HepG2 (cell line): ENCODE results near the gene KCNJ5. TPM values are rescaled to one million over a fixed set of nuclear protein-coding genes. Genes with fewer than 3 reads are reported as not detected.

ENCODE experiments used
- ATAC-seq: fragments of 200-7000 bp; cut with Tn5 transposase; 3 replicates; pipeline ENCODE4 v1.9.1; 2020; ENCODE audit warnings: mild to moderate bottlenecking, moderate library complexity
- BruUV-seq: library from RNA; stranded (reverse); fragments of 400-500 nt; replicated peaks from 2 replicates; lab custom pipeline; 2021; lab: Mats Ljungman, UMichigan
- CTCF ChIA-PET: fragments of 300-600 bp; formaldehyde crosslinking; extraction: SDS; loops from one replicate; lab custom pipeline; 2021; ENCODE audit warnings: low total read pairs, inconsistent platforms, low intra/inter-chr PET ratio; lab: Yijun Ruan, JAX
- POLR2A ChIA-PET: fragments of 350-600 bp; sonication (Branson Sonifier 250); formaldehyde crosslinking; loops from one replicate; lab custom pipeline; 2020; ENCODE audit warnings: antibody characterized with exemption, inconsistent platforms; lab: Yijun Ruan, JAX
- DNase-seq: peaks from one replicate; pipeline ENCODE4 v3.0.0-alpha.2; 2015; ENCODE audit warnings: low spot score
- FAIRE-seq: peaks from 3 replicates; lab custom pipeline; 2011; peaks lifted over from hg19 to GRCh38; lab: Jason Lieb, UNC
- H2AFZ ChIP-seq: one replicate; pipeline ENCODE4 v1.6.1; 2011; ENCODE audit warnings: low read length, inconsistent platforms
- H3K27ac ChIP-seq: fragments of 300-600 bp; 3 replicates; pipeline ENCODE4 v1.8.0; 2011; ENCODE audit warnings: mixed run types, mild to moderate bottlenecking, mixed read lengths, low read length, inconsistent platforms; ENCODE audit not compliant: insufficient read depth; ENCODE audit errors: extremely low read length
- H3K27me3 ChIP-seq, 2 experiments: fragments of 200-600 bp in 1 of 2; 2 replicates in 1 of 2; 3 replicates in 1 of 2; pipeline versions ENCODE4 v1.6.0 to v1.8.0; 2011; ENCODE audit warnings: low read length in 2 of 2, mild to moderate bottlenecking in 2 of 2, moderate library complexity in 2 of 2, inconsistent platforms in 1 of 2; ENCODE audit not compliant: insufficient read depth in 2 of 2, control insufficient read depth in 1 of 2
- H3K36me3 ChIP-seq, 2 experiments: fragments of 200-600 bp in 1 of 2; replicated peaks in 1 of 2; 2 replicates in 1 of 2; 3 replicates in 1 of 2; pipeline versions ENCODE4 v1.5.1 to v1.8.0; 2011; ENCODE audit warnings: low read length in 2 of 2, inconsistent platforms in 1 of 2; ENCODE audit not compliant: insufficient read depth in 2 of 2, control insufficient read depth in 1 of 2
- H3K4me1 ChIP-seq: 2 replicates; pipeline ENCODE4 v1.5.1; 2012; ENCODE audit warnings: low read length, inconsistent platforms; ENCODE audit not compliant: insufficient read depth
- H3K4me2 ChIP-seq: 2 replicates; pipeline ENCODE4 v1.6.0; 2011; ENCODE audit warnings: low read depth, low read length, inconsistent platforms
- H3K4me3 ChIP-seq, 3 experiments: fragments of 200-600 bp in 1 of 3; sonication (generic), shearing (Covaris generic) in 1 of 3; replicated peaks in 1 of 3; 2 replicates each; pipeline ENCODE4 v1.5.1; 2011 to 2016; ENCODE audit warnings: low read length in 3 of 3, inconsistent platforms in 2 of 3, low read depth in 2 of 3, mild to moderate bottlenecking in 2 of 3, control low read depth in 1 of 3, mixed read lengths in 1 of 3; ENCODE audit not compliant: insufficient read depth in 1 of 3
- H3K79me2 ChIP-seq: one replicate; pipeline ENCODE4 v1.6.1; 2011; ENCODE audit warnings: low read length, inconsistent platforms; ENCODE audit not compliant: insufficient read depth
- H3K9ac ChIP-seq: 2 replicates; pipeline ENCODE4 v1.6.0; 2011; ENCODE audit warnings: mild to moderate bottlenecking, low read depth, low read length, inconsistent platforms; ENCODE audit not compliant: insufficient read depth
- H3K9me3 ChIP-seq: 2 replicates; pipeline ENCODE4 v1.5.1; 2012; ENCODE audit warnings: mild to moderate bottlenecking, low read length
- H4K20me1 ChIP-seq: 2 replicates; pipeline ENCODE4 v1.6.0; 2011; ENCODE audit warnings: inconsistent platforms, mild to moderate bottlenecking, low read length, moderate library complexity; ENCODE audit not compliant: insufficient read depth
- GATAD1 ChIP-seq: IDR thresholded peaks from 2 replicates; pipeline ENCODE4 v1.6.1; 2016; ENCODE audit warnings: missing genetic modification reagents, missing compliant biosample characterization
- MIER3 ChIP-seq: IDR thresholded peaks from 2 replicates; pipeline ENCODE4 v1.6.1; 2016; ENCODE audit warnings: missing compliant biosample characterization, borderline replicate concordance
- MXD4 ChIP-seq: IDR thresholded peaks from 2 replicates; pipeline ENCODE4 v1.6.1; 2016; ENCODE audit warnings: mild to moderate bottlenecking, missing biosample characterization, missing genetic modification reagents
- ONECUT2 ChIP-seq: sonication (generic); formaldehyde crosslinking; IDR thresholded peaks from 2 replicates; pipeline ENCODE4 v1.4.0; 2020; ENCODE audit warnings: missing genetic modification reagents
- TBP ChIP-seq: sonication (generic); formaldehyde crosslinking; IDR thresholded peaks from 2 replicates; pipeline ENCODE4 v1.5.0; 2020; ENCODE audit warnings: missing genetic modification reagents
- ZNF138 ChIP-seq: sonication (generic); formaldehyde crosslinking; IDR thresholded peaks from 2 replicates; pipeline ENCODE4 v1.5.0; 2020; ENCODE audit warnings: mild to moderate bottlenecking, low read depth, missing genetic modification reagents
- WGBS: methylation state at CpG from one replicate; pipeline ENCODE4 v1.1.6; 2017; ENCODE audit warnings: low lambda C conversion rate; 5-methylcytosine and 5-hydroxymethylcytosine counted together
- in situ Hi-C: cut with HindIII; loops from 2 replicates; pipeline ENCODE4 v1.10.0; 2017; ENCODE audit warnings: low pct_unique_long_range_greater_than_20kb; ENCODE audit not compliant: extremely low pct_ligation_motif_present
- intact Hi-C: fragments of 100-400 bp; cut with micrococcal nuclease; formaldehyde crosslinking; loops from one replicate; pipeline ENCODE4 v1.10.0; 2022; ENCODE audit not compliant: unreplicated experiment
- polyA plus RNA-seq, 8 experiments: library from polyadenylated mRNA; depleted of rRNA in 3 of 8; stranded (reverse) in 7 of 8; unstranded in 1 of 8; fragments of >200 nt; fragmentation: Illumina TruSeq in 4 of 8; extraction: Trizol in 4 of 8; gene quantifications; 2 replicates each; pipeline versions ENCODE4 v1.2.1 to v1.2.3, GENCODE V29; 2011 to 2016; ENCODE audit warnings: low read depth in 4 of 8, missing spikeins in 1 of 8, mixed read lengths in 1 of 8; ENCODE audit not compliant: insufficient read depth in 1 of 8
- total RNA-seq, 5 experiments: library from RNA; depleted of rRNA; stranded (reverse); fragments of >200 nt; fragmentation: Illumina TruSeq; extraction: Trizol; gene quantifications; 2 replicates each; pipeline ENCODE4 v1.2.3, GENCODE V29; 2016; ENCODE audit warnings: low read depth in 1 of 5
- TF ChIP-seq, protein P1 (sequence below): sonication (generic); formaldehyde crosslinking; IDR thresholded peaks from 2 replicates; pipeline ENCODE4 v1.8.0; 2022; ENCODE audit warnings: mild to moderate bottlenecking, missing genetic modification reagents, moderate library complexity
- TF ChIP-seq, protein P2 (sequence below): sonication (generic); formaldehyde crosslinking; IDR thresholded peaks from 2 replicates; pipeline ENCODE4 v1.4.0; 2020; ENCODE audit warnings: mild to moderate bottlenecking, missing genetic modification reagents
- TF ChIP-seq, protein P3 (sequence below): sonication (generic); formaldehyde crosslinking; IDR thresholded peaks from 2 replicates; pipeline ENCODE4 v1.4.0; 2020; ENCODE audit warnings: missing genetic modification reagents

KCNJ5 gene
- total and polyA plus RNA-seq, 2 of the 13 experiments (the other 11 are each of a cell fraction or from before 2014, with no cell fraction given) = not detected

DNA sequence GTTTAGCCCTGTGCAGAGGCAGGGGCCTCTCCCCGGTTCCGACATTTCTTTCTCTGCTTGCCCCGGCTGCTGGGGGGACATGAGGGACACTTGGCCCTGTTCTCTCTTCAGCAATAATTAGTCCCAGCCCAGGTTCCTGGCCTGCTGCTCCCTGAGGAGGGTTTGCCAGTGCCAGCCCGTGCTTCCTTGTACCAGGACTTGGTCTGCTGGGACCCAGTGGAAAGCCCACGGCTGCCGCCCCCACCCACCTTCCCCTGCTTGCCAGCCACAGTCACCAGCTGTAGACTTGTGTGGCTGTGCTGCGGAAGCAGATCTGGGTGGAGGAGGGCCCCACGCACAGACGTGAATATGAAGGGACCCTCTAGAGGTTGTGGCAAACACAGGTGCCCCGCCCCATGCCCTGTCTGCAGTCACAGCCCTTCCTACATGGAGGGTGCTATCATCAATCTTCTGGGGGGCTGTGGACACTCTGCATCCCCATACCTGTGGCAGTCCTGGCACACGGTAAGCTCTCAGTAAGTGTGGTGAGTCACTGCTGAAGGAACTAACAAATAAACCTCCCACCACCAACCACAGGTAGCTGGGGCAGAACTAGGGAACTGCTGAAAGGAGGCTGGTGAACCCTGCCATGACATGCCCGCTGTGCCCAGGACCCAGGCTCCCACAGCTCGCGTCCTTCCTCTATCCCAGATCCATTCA is 50.6 kb downstream of the KCNJ5 start:
- TF ChIP-seq GATAD1 = no peak
- no peak for TF ChIP-seq TBP
- H3K79me2 ChIP-seq = no peaks in the 10 kb centered on the region
- CTCF ChIA-PET = no interaction called here
- H3K4me2 ChIP-seq = no peak overlapping the region
- in situ Hi-C loops = no loop called here
- no peak overlapping the region for H3K9ac ChIP-seq
- FAIRE-seq (no peak), DNase-seq (no peak), ATAC-seq (no peak)
- no peak overlapping the region for H3K27ac ChIP-seq
- POLR2A ChIA-PET = no interaction called here
- H3K36me3 ChIP-seq = no peaks in the 10 kb centered on the region
- WGBS = 46% methylated on average over 8 of the region's 14 CpGs
- H3K4me3 ChIP-seq = no peak overlapping the region
- no peaks in the 10 kb centered on the region for H3K9me3 ChIP-seq
- H3K4me1 ChIP-seq = no peaks in the 10 kb centered on the region
- peaks cover 14 to 70% of the 10 kb centered on the region in 2 experiments; a peak in 4 of 5 replicates for H3K27me3 ChIP-seq
- no TSS peak for BruUV-seq
- intact Hi-C loops = no loop called here
- no peaks in the 10 kb centered on the region for H4K20me1 ChIP-seq
- no peak overlapping the region for H2AFZ ChIP-seq

DNA sequence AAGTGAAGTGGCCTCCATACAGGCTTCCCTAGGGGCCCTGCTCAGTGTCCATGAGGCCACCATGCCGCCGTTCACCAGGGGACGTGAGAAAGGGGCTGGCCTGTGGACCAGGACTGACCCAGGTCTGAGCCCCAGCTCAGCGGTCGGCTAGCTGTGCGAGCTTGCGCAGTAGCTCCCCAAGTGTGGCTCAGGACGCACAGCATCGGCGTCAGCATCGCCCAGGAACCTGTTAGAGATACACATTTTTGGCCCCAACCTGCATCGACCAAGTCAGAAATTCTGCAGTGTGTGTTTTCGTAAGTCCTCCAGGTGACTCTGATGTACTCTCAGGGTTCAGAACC is 51.1 kb downstream of the KCNJ5 start:
- Histone ChIP-seq H3K27me3 (peaks cover 14 to 65% of the 10 kb centered on the region in 2 experiments; a peak in 4 of 5 replicates), H3K9me3 (no peaks in the 10 kb centered on the region), H3K36me3 (no peaks in the 10 kb centered on the region), H3K4me1 (no peaks in the 10 kb centered on the region), H2AFZ (no peak overlapping the region), H3K27ac (no peak overlapping the region), H4K20me1 (no peaks in the 10 kb centered on the region), H3K4me2 (no peak overlapping the region), H3K79me2 (no peaks in the 10 kb centered on the region), H3K9ac (no peak overlapping the region), H3K4me3 (no peak overlapping the region)
- ATAC-seq (no peak), FAIRE-seq (no peak), DNase-seq (no peak)
- no TSS peak for BruUV-seq
- 69% methylated on average over 6 of the region's 13 CpGs for WGBS
- in situ Hi-C loops (no loop called here), intact Hi-C loops (no loop called here)
- POLR2A ChIA-PET = no interaction called here
- CTCF ChIA-PET = no interaction called here
- TF ChIP-seq ZNF138 (CRISPR knock-in tag) (no peak), ONECUT2 (CRISPR knock-in tag) (no peak), MIER3 (CRISPR knock-in tag) (no peak), MXD4 (CRISPR knock-in tag) (no peak)
- TF ChIP-seq, protein P1, sequence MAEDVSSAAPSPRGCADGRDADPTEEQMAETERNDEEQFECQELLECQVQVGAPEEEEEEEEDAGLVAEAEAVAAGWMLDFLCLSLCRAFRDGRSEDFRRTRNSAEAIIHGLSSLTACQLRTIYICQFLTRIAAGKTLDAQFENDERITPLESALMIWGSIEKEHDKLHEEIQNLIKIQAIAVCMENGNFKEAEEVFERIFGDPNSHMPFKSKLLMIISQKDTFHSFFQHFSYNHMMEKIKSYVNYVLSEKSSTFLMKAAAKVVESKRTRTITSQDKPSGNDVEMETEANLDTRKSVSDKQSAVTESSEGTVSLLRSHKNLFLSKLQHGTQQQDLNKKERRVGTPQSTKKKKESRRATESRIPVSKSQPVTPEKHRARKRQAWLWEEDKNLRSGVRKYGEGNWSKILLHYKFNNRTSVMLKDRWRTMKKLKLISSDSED = no peak
- TF ChIP-seq, protein P2, sequence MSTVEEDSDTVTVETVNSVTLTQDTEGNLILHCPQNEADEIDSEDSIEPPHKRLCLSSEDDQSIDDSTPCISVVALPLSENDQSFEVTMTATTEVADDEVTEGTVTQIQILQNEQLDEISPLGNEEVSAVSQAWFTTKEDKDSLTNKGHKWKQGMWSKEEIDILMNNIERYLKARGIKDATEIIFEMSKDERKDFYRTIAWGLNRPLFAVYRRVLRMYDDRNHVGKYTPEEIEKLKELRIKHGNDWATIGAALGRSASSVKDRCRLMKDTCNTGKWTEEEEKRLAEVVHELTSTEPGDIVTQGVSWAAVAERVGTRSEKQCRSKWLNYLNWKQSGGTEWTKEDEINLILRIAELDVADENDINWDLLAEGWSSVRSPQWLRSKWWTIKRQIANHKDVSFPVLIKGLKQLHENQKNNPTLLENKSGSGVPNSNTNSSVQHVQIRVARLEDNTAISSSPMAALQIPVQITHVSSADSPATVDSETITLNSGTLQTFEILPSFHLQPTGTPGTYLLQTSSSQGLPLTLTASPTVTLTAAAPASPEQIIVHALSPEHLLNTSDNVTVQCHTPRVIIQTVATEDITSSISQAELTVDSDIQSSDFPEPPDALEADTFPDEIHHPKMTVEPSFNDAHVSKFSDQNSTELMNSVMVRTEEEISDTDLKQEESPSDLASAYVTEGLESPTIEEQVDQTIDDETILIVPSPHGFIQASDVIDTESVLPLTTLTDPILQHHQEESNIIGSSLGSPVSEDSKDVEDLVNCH (CRISPR knock-in tag) = no peak
- TF ChIP-seq, protein P3, sequence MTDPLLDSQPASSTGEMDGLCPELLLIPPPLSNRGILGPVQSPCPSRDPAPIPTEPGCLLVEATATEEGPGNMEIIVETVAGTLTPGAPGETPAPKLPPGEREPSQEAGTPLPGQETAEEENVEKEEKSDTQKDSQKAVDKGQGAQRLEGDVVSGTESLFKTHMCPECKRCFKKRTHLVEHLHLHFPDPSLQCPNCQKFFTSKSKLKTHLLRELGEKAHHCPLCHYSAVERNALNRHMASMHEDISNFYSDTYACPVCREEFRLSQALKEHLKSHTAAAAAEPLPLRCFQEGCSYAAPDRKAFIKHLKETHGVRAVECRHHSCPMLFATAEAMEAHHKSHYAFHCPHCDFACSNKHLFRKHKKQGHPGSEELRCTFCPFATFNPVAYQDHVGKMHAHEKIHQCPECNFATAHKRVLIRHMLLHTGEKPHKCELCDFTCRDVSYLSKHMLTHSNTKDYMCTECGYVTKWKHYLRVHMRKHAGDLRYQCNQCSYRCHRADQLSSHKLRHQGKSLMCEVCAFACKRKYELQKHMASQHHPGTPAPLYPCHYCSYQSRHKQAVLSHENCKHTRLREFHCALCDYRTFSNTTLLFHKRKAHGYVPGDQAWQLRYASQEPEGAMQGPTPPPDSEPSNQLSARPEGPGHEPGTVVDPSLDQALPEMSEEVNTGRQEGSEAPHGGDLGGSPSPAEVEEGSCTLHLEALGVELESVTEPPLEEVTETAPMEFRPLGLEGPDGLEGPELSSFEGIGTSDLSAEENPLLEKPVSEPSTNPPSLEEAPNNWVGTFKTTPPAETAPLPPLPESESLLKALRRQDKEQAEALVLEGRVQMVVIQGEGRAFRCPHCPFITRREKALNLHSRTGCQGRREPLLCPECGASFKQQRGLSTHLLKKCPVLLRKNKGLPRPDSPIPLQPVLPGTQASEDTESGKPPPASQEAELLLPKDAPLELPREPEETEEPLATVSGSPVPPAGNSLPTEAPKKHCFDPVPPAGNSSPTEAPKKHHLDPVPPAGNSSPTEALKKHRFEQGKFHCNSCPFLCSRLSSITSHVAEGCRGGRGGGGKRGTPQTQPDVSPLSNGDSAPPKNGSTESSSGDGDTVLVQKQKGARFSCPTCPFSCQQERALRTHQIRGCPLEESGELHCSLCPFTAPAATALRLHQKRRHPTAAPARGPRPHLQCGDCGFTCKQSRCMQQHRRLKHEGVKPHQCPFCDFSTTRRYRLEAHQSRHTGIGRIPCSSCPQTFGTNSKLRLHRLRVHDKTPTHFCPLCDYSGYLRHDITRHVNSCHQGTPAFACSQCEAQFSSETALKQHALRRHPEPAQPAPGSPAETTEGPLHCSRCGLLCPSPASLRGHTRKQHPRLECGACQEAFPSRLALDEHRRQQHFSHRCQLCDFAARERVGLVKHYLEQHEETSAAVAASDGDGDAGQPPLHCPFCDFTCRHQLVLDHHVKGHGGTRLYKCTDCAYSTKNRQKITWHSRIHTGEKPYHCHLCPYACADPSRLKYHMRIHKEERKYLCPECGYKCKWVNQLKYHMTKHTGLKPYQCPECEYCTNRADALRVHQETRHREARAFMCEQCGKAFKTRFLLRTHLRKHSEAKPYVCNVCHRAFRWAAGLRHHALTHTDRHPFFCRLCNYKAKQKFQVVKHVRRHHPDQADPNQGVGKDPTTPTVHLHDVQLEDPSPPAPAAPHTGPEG (CRISPR knock-in tag) = no peak
